ENCODE data around the gene NF1.
"Not testable (repeated sequence)": the region's sequence is repeated elsewhere in the genome, so short reads cannot be mapped to it uniquely, and the experiment has no call there.

Gene NF1

DNA sequence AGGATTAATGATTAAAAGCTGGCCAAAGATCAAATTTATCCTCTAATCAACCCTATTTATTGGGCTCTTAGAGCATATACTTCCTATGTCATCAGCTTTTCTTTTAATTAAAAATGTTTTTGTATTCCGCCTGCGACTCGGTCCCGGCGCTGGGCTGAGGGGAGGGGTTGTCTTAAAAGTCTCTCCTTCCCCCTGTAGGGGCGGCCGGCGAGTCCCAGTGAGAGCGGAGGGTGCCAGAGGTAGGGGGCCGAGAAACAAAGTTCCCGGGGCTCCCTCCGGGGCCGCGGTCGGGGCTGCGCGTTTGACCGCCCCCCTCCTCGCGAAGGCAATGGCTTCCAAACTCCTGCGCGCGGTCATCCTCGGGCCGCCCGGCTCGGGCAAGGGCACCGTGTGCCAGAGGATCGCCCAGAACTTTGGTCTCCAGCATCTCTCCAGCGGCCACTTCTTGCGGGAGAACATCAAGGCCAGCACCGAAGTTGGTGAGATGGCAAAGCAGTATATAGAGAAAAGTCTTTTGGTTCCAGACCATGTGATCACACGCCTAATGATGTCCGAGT is 250.5 kb downstream of the NF1 start:
- DNase-seq, result not testable (repeated sequence)

GRCh38 chr17:31349454-31349853 is 254.7 kb downstream of the NF1 start:
- DNase-seq, result no peak

DNA sequence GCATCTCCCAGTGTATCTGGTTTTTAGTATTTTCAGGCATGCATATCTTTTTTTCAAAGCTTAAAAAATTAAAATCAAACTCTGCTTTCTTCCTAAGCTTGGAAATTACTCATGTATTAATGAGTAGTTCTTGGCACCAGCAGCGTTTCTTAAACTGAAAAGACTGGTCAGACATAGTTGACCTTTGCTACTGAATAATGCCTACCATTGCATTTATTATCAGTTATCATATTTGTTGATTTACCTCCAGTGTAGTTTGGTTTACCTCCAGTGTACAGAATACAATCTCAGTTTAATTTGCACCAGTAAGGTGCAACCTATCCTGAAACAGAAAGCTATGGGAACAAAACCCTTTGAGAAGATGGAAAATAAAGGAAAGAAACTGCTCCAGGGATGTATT is 261.2 kb downstream of the NF1 start:
- no peak for DNase-seq

DNA sequence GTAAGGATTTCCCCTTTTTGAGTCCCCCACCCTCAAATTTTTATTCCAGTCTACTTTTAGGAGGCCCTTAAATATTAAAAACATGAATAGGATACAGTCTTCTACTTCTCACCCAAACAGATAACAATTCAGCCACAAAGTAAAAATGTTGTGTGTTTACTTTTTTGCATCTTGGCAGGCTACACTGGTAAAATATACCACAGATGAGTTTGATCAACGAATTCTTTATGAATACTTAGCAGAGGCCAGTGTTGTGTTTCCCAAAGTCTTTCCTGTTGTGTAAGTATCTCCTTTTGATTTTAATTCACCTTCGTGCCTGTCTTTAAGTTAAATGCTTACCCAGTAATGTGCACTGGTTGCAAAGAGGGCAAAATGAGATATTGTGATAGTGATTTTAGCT is 262.3 kb downstream of the NF1 start:
- no peak for DNase-seq

GRCh38 chr17:31357839-31358394 is 263.1 kb downstream of the NF1 start:
- DNase-seq, result no peak

GRCh38 chr17:31364012-31364411 is 269.2 kb downstream of the NF1 start:
- DNase-seq, result no peak

- no peak for DNase-seq
These were observed 271.3 kb downstream of the NF1 start for GRCh38 chr17:31366088-31366487.

DNA sequence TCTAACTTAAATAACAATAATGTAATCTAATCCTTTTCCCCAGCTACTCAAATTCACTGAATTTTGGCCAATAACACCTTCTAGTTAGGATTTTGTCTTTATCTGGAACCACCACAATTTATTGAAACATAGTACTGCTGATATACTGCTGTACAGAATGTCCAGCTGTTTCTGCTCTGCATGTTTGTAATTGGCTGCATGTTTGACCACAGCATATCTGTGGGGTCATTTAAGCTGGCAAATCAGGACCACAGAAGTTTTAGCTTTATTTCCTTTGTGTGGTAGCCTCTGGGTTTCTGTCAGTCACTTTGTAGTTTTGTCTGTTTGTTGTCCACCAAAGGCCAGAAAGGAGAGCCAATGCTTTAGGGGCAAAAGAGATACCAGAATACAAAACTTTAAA is 274.5 kb downstream of the NF1 start:
- DNase-seq, result no peak

DNA sequence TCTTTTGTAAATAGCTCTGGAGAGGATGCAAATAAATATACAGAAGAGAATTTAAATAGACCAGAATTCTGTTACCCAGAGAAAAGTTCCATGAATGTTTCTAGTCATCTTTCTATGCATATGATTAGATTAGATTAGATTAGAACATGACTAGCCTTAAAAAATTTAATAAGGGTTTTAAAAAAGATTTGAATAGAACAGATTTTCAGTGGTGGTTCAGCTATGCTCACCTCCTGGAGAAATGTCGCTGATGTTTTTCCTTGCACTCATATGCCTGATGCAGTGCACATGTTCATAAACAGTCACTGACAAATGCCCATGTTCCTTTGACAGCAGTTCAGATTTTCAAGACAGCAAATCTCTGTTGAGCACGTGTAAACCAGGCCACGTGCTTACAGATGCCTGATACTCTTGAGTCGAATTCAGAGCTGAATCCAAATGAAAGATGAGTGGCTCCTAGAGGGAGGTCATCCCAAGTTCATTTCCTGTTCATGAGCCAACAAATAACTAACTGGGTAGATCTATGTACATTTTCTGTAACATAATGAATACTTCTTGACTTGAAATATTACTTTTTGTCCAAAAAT is 276.8 kb downstream of the NF1 start:
- no peak for DNase-seq

DNA sequence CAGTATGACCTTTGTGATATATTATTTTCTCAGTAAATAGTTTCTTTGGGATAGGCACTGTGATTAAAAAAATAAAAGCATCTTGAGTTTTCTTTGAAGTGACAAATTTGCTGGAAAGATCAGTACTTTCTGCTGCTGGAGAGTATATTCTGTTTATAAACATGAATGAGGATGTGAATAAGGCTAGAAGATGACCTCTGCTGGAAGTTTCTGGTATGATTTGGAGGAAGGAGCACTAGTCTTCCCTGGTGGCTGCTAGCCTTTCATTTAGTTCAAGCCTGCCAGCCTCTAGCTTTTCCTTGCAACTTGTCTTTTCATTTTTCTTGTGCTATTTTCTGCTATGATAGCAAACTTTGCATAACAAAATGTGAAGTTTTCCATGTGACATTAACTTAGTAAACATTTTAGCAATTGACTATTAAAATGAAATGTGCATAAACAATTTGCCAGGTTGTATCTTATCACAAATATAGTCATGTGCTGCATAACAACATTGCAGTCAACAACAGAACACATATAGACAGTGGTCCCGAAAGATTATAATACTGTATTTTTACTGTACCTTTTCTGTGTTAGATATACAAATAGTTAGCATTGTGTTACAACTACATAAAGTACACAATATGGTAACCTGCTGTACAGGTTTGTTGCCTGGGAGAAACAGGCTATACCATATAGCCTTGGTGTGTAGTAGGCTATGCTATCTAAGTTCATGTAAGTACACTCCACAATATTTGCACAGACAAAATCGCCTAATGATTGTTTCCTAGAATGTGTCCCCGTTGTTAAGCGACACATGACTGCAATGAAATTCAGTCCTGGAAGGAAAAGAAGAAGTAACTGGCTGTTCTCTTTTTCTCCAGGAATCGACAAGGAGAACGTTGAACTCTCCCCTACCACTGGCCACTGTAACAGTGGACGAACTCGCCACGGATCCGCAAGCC is 278.6 kb downstream of the NF1 start:
- DNase-seq, result peak; percentile 46

DNA sequence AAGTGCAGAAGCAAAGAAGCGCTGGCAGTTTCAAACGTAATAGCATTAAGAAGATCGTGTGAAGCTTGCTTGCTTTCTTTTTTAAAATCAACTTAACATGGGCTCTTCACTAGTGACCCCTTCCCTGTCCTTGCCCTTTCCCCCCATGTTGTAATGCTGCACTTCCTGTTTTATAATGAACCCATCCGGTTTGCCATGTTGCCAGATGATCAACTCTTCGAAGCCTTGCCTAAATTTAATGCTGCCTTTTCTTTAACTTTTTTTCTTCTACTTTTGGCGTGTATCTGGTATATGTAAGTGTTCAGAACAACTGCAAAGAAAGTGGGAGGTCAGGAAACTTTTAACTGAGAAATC is 279.3 kb downstream of the NF1 start:
- no peak for DNase-seq

DNA sequence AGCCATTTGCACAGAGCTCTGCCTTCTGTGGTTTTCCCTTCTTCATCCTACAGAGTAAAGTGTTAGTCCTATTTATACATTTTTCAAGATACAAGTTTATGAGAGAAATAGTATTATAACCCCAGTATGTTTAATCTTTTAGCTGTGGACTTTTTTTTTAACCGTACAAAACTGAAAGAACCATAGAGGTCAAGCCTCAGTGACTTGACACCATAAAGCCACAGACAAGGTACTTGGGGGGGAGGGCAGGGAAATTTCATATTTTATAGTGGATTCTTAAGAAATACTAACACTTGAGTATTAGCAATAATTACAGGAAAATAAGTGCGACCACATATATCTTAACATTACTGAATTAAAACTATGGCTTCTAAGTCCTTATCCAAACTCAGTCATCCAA is 279.7 kb downstream of the NF1 start:
- no peak for DNase-seq

DNA sequence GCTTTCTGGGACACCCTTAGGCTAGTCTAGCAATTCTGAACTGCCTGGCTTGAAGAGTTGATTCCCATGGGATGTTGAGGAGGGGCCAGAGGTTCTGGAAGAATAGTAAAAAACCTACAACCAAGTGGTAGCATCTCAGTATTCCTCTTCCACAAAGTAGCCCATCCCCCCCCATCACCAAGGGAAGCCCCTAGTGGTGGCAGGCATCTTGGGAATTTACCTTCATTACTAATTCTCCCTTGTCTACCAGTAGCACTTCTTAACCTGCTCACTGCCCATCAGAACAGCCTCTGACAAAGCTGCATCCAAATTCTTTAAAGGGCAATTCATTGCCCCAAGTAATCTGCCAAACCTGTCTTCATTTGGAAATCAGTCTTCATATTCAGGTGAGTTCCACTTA is 283.9 kb downstream of the NF1 start:
- DNase-seq, result no peak

DNA sequence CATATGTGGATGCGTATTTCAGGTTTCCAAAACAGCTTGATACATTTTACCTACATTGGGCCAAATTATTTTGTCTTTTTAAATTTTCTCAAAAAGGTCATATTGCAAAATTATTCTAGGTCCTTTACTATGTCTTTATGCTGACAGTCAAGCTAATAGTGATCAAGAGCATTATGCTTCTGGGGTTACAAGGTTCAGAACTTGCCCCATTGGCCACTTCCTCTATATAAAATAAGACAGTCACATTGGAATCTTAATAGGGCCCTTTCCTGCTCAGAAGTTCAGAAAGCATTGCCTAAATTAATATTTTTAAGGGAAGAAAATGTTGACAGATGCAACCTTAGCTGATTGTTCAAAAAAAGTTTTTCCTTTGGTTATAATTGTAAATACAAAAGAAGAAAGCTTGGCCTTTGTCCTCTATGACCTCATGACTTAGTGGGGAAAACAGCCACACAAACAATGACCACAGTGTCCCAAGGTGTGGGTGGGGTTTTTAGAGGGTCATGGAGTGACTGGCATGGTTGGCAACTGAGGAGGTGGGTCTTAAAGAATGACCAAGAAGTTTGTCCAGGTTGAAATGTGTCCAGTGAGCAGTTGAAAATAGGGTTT is 284.9 kb downstream of the NF1 start:
- DNase-seq, result no peak

GRCh38 chr17:31381165-31381668 is 286.4 kb downstream of the NF1 start:
- DNase-seq, result no peak

DNA sequence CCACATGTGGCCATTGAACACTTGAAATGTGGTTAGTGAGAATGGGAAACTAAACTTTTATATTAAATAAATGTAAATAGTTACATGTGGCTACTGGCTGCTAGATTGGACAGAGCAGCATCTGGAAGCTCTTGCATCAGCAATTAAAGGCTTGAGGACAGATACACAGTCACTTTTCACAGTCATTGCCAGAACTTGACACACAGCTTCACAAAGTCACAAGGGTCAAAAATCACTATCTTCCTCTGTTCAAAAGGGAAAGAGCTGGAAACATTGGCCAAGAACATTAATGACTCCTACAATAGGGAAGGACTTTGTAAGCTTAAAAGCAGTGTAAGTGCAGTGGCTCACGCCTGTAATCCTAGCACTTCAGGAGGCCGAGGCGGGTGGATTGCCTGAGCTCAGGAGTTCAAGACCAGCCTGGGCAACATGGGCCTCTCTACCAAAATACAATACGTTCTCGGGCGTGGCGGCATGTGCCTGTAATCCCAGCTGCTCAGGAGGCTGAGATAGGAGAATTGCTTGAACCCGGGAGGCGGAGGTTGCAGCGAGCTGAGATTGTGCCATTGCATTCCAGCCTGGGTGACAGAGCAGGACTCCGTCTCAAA is 288.0 kb downstream of the NF1 start:
- not testable (repeated sequence) for DNase-seq

DNA sequence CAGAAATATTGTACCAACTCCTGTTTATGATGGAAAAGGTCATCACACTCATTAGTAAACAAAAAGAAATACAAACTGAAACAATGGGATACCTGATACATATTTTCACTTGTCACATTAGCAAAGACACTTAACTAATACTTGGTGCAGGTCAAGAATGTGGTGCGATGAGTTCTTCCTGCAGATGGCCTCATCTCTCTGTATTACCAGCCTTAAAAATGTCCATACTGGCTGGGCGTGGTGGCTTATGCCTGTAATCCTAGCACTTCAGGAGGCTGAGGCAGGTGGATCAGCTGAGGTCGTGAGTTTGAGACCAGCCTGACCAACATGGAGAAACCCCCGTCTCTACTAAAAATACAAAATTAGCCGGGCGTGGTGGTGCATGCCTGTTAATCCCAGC is 288.7 kb downstream of the NF1 start:
- DNase-seq, result not testable (repeated sequence)

DNA sequence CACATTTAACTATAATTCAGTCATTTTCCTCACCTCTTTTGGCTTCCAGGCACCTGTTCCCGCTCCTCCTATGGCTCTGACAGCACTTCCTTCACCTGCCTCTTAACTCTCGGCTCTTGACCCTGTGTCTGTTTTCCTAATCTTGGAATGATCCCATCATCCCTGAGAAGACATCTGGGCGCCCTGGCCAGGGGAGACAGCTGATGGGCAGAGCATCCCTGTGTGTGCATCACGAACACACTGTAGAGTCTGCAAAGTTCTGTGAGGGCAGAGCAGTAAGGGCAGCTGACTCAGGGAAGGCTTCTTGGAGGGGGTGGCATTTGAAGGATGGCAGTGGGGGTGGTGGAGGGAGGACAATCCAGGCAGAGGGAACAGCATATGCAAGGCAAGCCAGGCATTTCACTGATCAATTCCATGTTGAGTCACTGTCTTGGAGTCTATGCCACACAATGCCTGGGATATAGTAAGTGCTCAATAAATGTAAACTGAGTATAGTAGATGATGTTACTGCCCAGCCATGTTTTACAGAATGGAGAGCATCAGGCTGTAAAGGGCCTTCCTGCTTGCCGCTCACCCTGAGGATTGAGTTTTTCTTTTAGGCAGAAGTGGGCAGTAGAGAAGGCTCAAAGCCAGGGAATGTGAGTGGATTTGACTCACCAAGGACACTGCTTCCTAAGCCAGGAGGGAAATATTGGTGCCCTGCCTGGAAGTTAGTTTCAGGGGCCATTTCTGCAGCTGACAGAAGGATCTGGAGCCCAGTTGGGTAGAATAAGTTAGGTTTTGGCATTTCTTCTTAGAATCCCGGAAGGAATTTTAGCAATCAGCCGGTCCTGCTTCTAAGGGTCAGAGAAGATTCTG is 290.9 kb downstream of the NF1 start:
- DNase-seq, result no peak

GRCh38 chr17:31386542-31387075 is 291.8 kb downstream of the NF1 start:
- no peak for DNase-seq

- no peak for DNase-seq
These were observed 292.7 kb downstream of the NF1 start for GRCh38 chr17:31387438-31387837.

DNA sequence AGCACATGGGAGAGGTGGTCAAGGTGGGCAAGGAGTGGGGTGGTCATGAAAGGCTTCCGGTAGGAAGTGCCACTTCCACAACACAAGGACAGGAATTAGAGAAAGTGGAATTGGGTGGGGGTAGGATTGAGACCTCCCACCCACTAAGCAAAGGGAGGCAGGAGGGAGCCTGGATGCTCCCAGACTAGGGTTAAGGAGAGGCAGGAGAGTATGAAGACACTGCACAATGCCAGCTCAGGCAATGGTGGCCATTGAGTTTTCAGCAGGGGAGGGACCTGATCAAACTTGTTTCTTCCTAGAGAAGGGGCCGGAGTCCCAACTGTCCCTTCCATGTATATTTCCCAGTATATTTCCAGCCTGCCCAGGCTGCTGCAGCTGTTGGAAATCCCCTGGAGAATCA is 293.6 kb downstream of the NF1 start:
- no peak for DNase-seq
